GM19397 (cell line): ENCODE results near the gene NVL.
"Not testable (repeated sequence)": the region's sequence is repeated elsewhere in the genome, so short reads cannot be mapped to it uniquely, and the experiment has no call there.

Experiments
- ATAC-seq: cut with Tn5 transposase; IDR thresholded peaks from one replicate; pipeline ENCODE4 v1.9.1; 2021; ENCODE audit warnings: mild to moderate bottlenecking, moderate library complexity; ENCODE audit not compliant: unreplicated experiment

Gene NVL

GRCh38 chr1:224238212-224238611 is 91.8 kb downstream of the NVL start:
- ATAC-seq = no peak

DNA sequence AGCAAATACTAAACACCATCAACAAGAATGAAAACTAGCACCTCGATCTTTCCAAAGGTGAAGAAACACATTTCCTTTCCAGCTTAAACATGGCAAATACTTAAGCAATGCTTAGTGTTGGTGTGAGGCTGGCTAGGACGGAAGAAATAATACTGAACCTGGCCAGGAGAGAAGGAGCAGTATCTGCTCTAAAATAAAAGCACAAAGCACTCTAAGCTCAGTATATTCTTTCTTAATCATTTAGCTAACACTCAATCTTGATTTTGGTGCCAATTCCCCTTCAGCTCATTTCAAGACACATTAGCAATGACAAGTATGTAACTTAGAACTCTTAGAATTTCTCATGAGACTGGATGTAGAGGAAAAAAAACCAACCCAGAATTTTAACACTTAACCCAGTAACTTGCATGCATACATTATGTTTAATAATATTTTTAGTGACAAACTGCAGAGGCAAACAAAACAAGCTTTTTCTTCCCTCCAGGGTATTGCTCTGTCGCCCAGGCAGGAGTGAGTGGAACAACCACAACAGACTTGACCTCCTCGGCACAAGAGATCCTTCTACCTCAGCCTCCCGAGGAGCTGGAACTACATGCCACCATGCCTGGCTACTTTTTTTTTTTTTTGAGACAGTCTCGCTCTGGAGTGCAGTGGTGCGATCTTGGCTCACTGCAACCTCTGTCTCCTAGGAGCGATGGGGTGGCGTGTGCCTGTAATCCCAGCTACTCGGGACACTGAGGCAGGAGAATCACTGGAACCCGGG is 92.7 kb downstream of the NVL start:
- no peak for ATAC-seq

DNA sequence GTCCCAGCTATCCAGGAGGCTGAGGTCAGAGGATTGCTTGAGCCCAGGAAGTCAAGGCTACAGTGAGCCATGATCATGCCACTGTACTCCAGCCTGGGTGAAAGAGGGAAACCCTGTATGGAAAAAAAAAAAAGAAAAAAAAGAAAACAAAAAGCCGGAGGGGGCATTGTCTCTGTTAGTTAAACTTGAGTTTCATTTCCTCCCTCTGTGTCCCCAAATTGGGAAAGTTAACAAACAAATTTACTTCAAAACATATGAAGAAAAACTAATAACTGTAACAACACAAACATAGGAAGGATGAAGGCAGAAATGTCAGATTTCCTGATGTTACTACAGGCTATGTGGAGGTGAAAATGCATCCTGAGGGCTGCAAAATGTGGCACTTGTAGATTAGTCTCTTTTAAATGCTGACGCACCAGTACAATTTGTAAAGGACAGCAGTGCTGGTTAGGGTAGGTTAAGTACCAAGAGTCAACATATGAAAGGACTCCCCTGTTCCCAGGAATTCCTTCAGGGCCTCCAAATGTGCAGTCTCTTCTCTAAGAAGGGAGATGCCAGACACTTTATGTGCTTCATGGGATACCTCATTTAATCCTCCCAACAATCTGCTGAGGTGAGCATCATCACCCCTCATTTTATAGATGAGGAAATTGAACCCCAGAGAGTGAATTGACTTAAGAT is 94.0 kb downstream of the NVL start:
- no peak for ATAC-seq

GRCh38 chr1:224234017-224234416 is 96.0 kb downstream of the NVL start:
- no peak for ATAC-seq

DNA sequence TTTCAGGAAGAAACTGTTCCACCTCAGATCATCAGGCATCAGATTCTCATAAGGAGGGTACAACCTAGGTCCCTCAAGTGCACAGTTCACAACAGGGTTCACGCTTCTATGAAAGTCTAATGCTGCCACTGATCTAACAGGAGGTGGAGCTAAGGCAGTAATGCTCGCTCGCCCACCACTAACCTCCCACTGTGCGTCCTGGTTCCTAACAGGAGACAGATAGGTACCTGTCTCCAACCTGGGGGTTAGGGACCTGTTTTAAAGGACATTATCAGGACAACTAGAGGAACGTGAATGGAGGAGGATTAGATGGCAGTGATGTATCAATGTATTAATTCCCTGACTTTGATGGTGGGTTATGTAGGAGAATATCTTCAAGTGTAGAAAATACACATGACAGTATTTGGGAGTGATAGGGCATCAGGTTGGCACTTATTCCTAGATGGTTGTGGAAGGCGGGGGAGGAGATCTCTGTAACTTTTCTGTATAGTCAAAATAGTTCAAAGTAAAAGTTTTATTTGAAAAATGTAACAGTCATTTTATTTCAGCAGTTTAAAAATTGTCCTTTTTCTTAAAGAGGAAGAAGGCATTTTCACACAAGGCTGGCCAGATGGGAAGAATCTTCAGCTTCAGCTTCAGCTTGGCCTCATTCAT is 103.0 kb downstream of the NVL start:
- ATAC-seq = no peak

- no peak for ATAC-seq
Observed at GRCh38 chr1:224223819-224224714, 105.9 kb downstream of the NVL start.

DNA sequence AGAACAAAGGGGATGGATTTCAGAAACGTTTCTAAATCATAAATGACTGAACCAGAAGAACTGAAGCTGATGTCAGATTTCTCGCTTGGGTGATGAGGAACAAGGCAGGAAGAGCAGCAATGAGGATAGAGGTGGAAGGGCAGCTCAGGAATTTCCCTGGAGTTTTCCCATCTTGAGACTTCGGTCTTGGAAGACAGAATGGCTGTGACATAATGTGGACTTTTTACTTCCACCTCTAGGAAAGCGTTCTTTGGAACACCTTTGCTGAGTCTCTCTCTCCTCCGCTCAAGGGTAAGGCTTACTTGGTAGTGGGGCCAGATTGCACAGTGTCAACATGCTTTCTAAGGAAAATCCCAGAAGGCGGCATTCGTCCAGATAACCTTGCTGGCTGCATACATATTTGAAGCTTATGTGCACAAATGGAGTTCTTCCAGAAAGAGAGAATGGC is 110.3 kb downstream of the NVL start:
- no peak for ATAC-seq

- no peak for ATAC-seq
Observed at GRCh38 chr1:224219011-224219611, 110.9 kb downstream of the NVL start.

DNA sequence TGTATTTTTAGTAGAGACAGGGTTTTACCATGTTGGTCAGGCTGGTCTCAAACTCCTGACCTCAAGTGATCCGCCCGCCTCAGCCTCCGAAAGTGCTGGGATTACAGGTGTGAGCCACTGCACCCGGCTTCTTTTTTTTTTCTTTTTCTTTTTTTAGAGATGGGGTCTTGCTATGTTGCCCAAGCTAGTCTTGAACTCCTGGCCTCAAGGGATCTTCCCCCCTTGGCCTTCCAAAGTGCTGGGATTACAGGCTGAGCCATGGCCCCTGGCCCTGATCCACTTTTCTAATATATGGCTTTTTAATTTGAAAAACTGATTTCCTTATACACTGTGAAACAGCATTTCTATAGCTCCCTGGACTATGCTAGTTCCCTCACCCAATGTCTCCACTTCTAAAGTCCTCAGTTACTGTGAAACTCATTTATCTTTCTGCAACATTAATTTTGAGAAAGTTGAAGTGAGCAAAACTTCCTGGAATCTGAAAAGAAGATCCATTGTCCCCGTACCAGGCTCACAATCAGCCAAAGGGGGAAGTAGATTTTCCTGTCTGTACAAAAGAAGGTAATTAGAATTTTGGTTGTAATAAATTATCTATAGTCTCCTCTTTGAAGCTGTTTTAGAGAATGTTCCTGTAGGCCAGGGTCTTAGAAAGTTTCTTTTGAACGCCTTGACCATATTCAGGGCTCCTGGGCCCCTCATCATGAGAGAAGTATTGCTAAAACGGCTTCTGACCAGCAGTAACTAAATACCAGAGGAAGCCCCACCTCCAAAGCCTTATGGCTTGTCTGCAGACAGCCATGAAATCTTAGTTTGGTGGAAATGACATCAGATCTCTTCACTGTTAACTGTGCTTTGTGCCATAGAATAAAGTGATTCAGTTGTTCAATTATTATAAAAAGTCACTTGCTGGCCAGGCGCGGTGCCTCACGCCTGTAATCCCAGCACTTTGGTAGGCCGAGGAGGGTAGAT is 112.0 kb downstream of the NVL start:
- ATAC-seq = no peak

GRCh38 chr1:224216382-224216781 is 113.6 kb downstream of the NVL start:
- no peak for ATAC-seq

DNA sequence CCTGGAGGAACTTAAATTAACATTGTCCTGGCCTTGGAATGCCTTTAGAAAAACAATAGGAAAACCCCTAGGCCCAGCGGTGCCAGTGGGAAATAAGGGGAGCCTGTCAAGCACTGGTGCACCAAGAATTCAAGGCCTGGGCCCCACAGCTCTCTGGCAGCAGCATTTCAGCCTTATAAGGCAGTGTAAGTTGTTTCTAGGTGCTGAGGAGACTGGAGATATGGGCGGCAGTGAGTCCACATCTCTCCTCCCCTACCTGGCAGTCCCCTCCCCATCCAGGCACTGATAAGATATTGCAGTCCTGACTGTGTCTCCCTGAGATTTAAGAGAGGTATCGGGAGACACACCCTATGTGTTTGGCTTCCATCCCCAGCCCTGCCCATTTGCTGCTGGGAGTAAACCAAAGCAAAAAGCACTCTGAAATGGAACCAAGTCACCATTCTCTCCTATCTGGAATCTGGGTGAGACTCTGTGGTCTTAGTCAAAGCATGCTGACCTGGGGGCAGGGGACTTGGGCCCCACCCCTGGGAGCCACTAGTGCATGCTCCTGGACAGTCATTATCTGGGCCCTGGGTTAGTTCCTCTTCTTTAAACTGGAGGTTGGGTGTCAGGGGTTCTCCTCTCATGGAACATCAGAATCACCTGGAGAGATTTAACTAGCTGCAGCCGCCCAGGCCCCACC is 116.4 kb downstream of the NVL start:
- no peak for ATAC-seq

- no peak for ATAC-seq
Observed at GRCh38 chr1:224212618-224213061, 117.3 kb downstream of the NVL start.

GRCh38 chr1:224211206-224211962 is 118.6 kb downstream of the NVL start:
- no peak for ATAC-seq

GRCh38 chr1:224205931-224206538 is 123.9 kb downstream of the NVL start:
- not testable (repeated sequence) for ATAC-seq

- ATAC-seq = no peak
Observed at GRCh38 chr1:224205438-224205840, 124.5 kb downstream of the NVL start.

- peak; percentile 55 for ATAC-seq
Observed at GRCh38 chr1:224203243-224204016, 126.5 kb downstream of the NVL start.

GRCh38 chr1:224201853-224202252 is 128.1 kb downstream of the NVL start:
- no peak for ATAC-seq
